Activated T-cell treated with anti-CD3 and anti-CD28 coated beads, Interleukin-2, amount 50 U/mL, for 72 hours (primary cell): ENCODE measurements around the gene DENND4A. TPM values are rescaled to one million over a fixed set of nuclear protein-coding genes. Genes with fewer than 3 reads are reported as not detected.
"Not testable (repeated sequence)": the region's sequence is repeated elsewhere in the genome, so short reads cannot be mapped to it uniquely, and the experiment has no call there.

Experiments
- ATAC-seq, 2 donors: fragments of 150-1000 bp; cut with Tn5 transposase; replicated peaks in 1 of 2; 2 replicates each; pipeline ENCODE4 v1.10.0; 2021; ENCODE audit warnings: moderate library complexity in 2 of 2, mild to moderate bottlenecking in 1 of 2
- DNase-seq, 2 donors: peaks; one replicate each; pipeline ENCODE4 v3.0.0; 2021 to 2022; ENCODE audit warnings: mixed read lengths in 1 of 2
- H3K27ac Mint-ChIP-seq: one replicate; pipeline ENCODE4 v1.8.0; 2022; ENCODE audit warnings: mild to moderate bottlenecking, moderate library complexity, mixed read lengths
- H3K27me3 Mint-ChIP-seq: one replicate; pipeline ENCODE4 v1.8.0; 2022; ENCODE audit warnings: low read depth, mixed read lengths
- H3K36me3 Mint-ChIP-seq, 2 donors: one replicate each; pipeline ENCODE4 v1.8.0; 2022; ENCODE audit warnings: mixed read lengths in 2 of 2, mild to moderate bottlenecking in 1 of 2; ENCODE audit not compliant: insufficient read depth in 2 of 2
- H3K4me1 Mint-ChIP-seq: one replicate; pipeline ENCODE4 v1.8.0; 2022; ENCODE audit warnings: low read depth, mixed read lengths
- H3K4me3 Mint-ChIP-seq, 2 donors: one replicate each; pipeline ENCODE4 v1.8.0; 2022; ENCODE audit warnings: mild to moderate bottlenecking in 2 of 2, mixed read lengths in 2 of 2, moderate library complexity in 2 of 2
- H3K9me3 Mint-ChIP-seq, 2 donors: one replicate each; pipeline ENCODE4 v1.8.0; 2022; ENCODE audit warnings: mixed read lengths in 2 of 2
- total RNA-seq, 2 donors: library from RNA; stranded (reverse); gene quantifications; one replicate each; pipeline ENCODE4 v1.2.3, GENCODE V29; 2022

Gene DENND4A
- total RNA-seq, 2 donors from 2014 or later: 56.7 to 59.3 TPM

GRCh38 chr15:65829130-65829764 is 37.2 kb upstream of the DENND4A start:
- Mint-ChIP-seq H3K27ac (peak overlapping the region; percentile 91), H3K4me1 (peaks cover 63% of the 10 kb centered on the region), H3K9me3 (no peaks in the 10 kb centered on the region), H3K4me3 (peak overlapping the region; percentile 47 to 74), H3K27me3 (no peaks in the 10 kb centered on the region), H3K36me3 (no peaks in the 10 kb centered on the region)
- ATAC-seq (peak in 1 of 2 donors; percentile 38), DNase-seq (no peak)

GRCh38 chr15:65828585-65828984 is 36.5 kb upstream of the DENND4A start:
- peaks cover 63% of the 10 kb centered on the region for H3K4me1 Mint-ChIP-seq
- ATAC-seq (peak; percentile 55 to 64), DNase-seq (no peak)
- no peaks in the 10 kb centered on the region for H3K27me3 Mint-ChIP-seq
- H3K9me3 Mint-ChIP-seq: no peaks in the 10 kb centered on the region
- peak overlapping the region; percentile 91 for H3K27ac Mint-ChIP-seq
- no peaks in the 10 kb centered on the region for H3K36me3 Mint-ChIP-seq
- H3K4me3 Mint-ChIP-seq: peak overlapping the region; percentile 47 to 74

GRCh38 chr15:65827065-65827464 is 35.0 kb upstream of the DENND4A start:
- H3K4me1 Mint-ChIP-seq: peaks cover 62% of the 10 kb centered on the region
- peak overlapping the region; percentile 62 for H3K27ac Mint-ChIP-seq
- H3K4me3 Mint-ChIP-seq: peak overlapping the region; percentile 37 to 60
- H3K9me3 Mint-ChIP-seq: no peaks in the 10 kb centered on the region
- ATAC-seq (no peak), DNase-seq (no peak)
- H3K36me3 Mint-ChIP-seq: no peaks in the 10 kb centered on the region
- H3K27me3 Mint-ChIP-seq: no peaks in the 10 kb centered on the region

GRCh38 chr15:65824941-65825544 is 33.0 kb upstream of the DENND4A start:
- DNase-seq (no peak), ATAC-seq (no peak)
- H3K36me3 Mint-ChIP-seq: no peaks in the 10 kb centered on the region
- no peak overlapping the region for H3K4me3 Mint-ChIP-seq
- no peaks in the 10 kb centered on the region for H3K9me3 Mint-ChIP-seq
- peaks cover 74% of the 10 kb centered on the region for H3K4me1 Mint-ChIP-seq
- no peak overlapping the region for H3K27ac Mint-ChIP-seq
- H3K27me3 Mint-ChIP-seq: no peaks in the 10 kb centered on the region

GRCh38 chr15:65824031-65824743 is 32.1 kb upstream of the DENND4A start:
- ATAC-seq: peak in 1 of 2 donors; percentile 25
- DNase-seq: no peak

GRCh38 chr15:65822316-65822715 is 30.2 kb upstream of the DENND4A start:
- H3K4me1 Mint-ChIP-seq: peaks cover 77% of the 10 kb centered on the region
- no peaks in the 10 kb centered on the region for H3K27me3 Mint-ChIP-seq
- H3K36me3 Mint-ChIP-seq: peaks cover 0 to 1% of the 10 kb centered on the region in 2 donors
- no peak overlapping the region for H3K27ac Mint-ChIP-seq
- no peak for DNase-seq
- no peak for ATAC-seq
- no peaks in the 10 kb centered on the region for H3K9me3 Mint-ChIP-seq
- no peak overlapping the region for H3K4me3 Mint-ChIP-seq

More at GRCh38 chr15:65824031-65824743, 32.1 kb upstream of the DENND4A start:
- Mint-ChIP-seq H3K36me3 (no peaks in the 10 kb centered on the region), H3K4me3 (no peak overlapping the region), H3K9me3 (no peaks in the 10 kb centered on the region), H3K27ac (no peak overlapping the region), H3K4me1 (peaks cover 79% of the 10 kb centered on the region), H3K27me3 (no peaks in the 10 kb centered on the region)

- H3K36me3 Mint-ChIP-seq: peaks cover 0 to 5% of the 10 kb centered on the region in 2 donors
- no peaks in the 10 kb centered on the region for H3K27me3 Mint-ChIP-seq
- peaks cover 84% of the 10 kb centered on the region for H3K4me1 Mint-ChIP-seq
- DNase-seq (no peak), ATAC-seq (no peak)
- H3K27ac Mint-ChIP-seq: peak overlapping the region; percentile 38
- peaks cover 0 to 5% of the 10 kb centered on the region in 2 donors for H3K9me3 Mint-ChIP-seq
- H3K4me3 Mint-ChIP-seq: peak overlapping the region; percentile 22 to 29
Measured at GRCh38 chr15:65821070-65821469, 29.0 kb upstream of the DENND4A start.

GRCh38 chr15:65819563-65819960 is 27.5 kb upstream of the DENND4A start:
- Mint-ChIP-seq H3K4me1 (peaks cover 83% of the 10 kb centered on the region), H3K4me3 (peak overlapping the region; percentile 2 to 91), H3K27me3 (no peaks in the 10 kb centered on the region), H3K36me3 (peaks cover 0 to 5% of the 10 kb centered on the region in 2 donors), H3K9me3 (peaks cover 0 to 6% of the 10 kb centered on the region in 2 donors), H3K27ac (peak overlapping the region; percentile 97)
- ATAC-seq (peak; percentile 19 to 37), DNase-seq (no peak)

GRCh38 chr15:65818927-65819562 is 27.0 kb upstream of the DENND4A start:
- Mint-ChIP-seq H3K27ac (peak overlapping the region; percentile 97), H3K9me3 (peaks cover 0 to 7% of the 10 kb centered on the region in 2 donors), H3K27me3 (no peaks in the 10 kb centered on the region), H3K4me3 (peak overlapping the region; percentile 62 to 91), H3K36me3 (peaks cover under 1 to 6% of the 10 kb centered on the region in 2 donors), H3K4me1 (peaks cover 81% of the 10 kb centered on the region)
- peak; percentile 89 for ATAC-seq
- no peak for DNase-seq

GRCh38 chr15:65816441-65816840 is 24.3 kb upstream of the DENND4A start:
- Mint-ChIP-seq H3K36me3 (peaks cover 7 to 11% of the 10 kb centered on the region in 2 donors), H3K27ac (peak overlapping the region; percentile 17), H3K4me3 (peak overlapping the region in 1 of 2 donors; percentile 32), H3K27me3 (no peaks in the 10 kb centered on the region), H3K4me1 (peaks cover 61% of the 10 kb centered on the region), H3K9me3 (peaks cover 3 to 7% of the 10 kb centered on the region in 2 donors)
- DNase-seq (peak; percentile 37 to 59), ATAC-seq (peak; percentile 45 to 47)

- not testable (repeated sequence) for DNase-seq, H3K9me3 Mint-ChIP-seq, H3K27me3 Mint-ChIP-seq, ATAC-seq
- peaks cover 7 to 11% of the 10 kb centered on the region in 2 donors for H3K36me3 Mint-ChIP-seq
- peaks cover 56% of the 10 kb centered on the region for H3K4me1 Mint-ChIP-seq
- H3K27ac Mint-ChIP-seq: peak overlapping the region; percentile 17
- H3K4me3 Mint-ChIP-seq: peak overlapping the region in 1 of 2 donors; percentile 32
Measured at GRCh38 chr15:65816008-65816407, 23.9 kb upstream of the DENND4A start.

GRCh38 chr15:65814271-65814670 is 22.2 kb upstream of the DENND4A start:
- H3K4me1 Mint-ChIP-seq: peaks cover 49% of the 10 kb centered on the region
- H3K9me3 Mint-ChIP-seq, H3K4me3 Mint-ChIP-seq, H3K27ac Mint-ChIP-seq, DNase-seq, H3K27me3 Mint-ChIP-seq, ATAC-seq: not testable (repeated sequence)
- peaks cover 7 to 11% of the 10 kb centered on the region in 2 donors for H3K36me3 Mint-ChIP-seq

- Mint-ChIP-seq H3K9me3 (peaks cover 3 to 7% of the 10 kb centered on the region in 2 donors), H3K36me3 (peaks cover 7 to 9% of the 10 kb centered on the region in 2 donors), H3K27me3 (no peaks in the 10 kb centered on the region), H3K4me1 (peaks cover 36% of the 10 kb centered on the region), H3K27ac (no peak overlapping the region), H3K4me3 (no peak overlapping the region)
- no peak for DNase-seq
- no peak for ATAC-seq
Measured at GRCh38 chr15:65812916-65813315, 20.8 kb upstream of the DENND4A start.
